ENCODE results near the gene OR5I1. TPM values are rescaled to one million over a fixed set of nuclear protein-coding genes. Genes with fewer than 3 reads are reported as not detected.

OR5I1 gene
- total and polyA plus RNA-seq, 3 donors (not counting 1 experiment from before 2014, with no cell fraction given): not detected

Other genes with a start within 250 kb of the OR5I1 start
- gene OR5D13, start 163.0 kb downstream of the OR5I1 start, total RNA-seq: not detected
- gene OR5D13, start 163.0 kb downstream of the OR5I1 start, polyA plus RNA-seq: not detected
- not detected for gene OR5D14, start 140.8 kb downstream of the OR5I1 start, total RNA-seq
- gene OR5D14, start 140.8 kb downstream of the OR5I1 start, polyA plus RNA-seq: not detected
- not detected for gene OR5L1, start 125.0 kb downstream of the OR5I1 start, total RNA-seq
- not detected for gene OR5L1, start 125.0 kb downstream of the OR5I1 start, polyA plus RNA-seq
- not detected for gene OR5D18, start 116.8 kb downstream of the OR5I1 start, total RNA-seq
- gene OR5D18, start 116.8 kb downstream of the OR5I1 start, polyA plus RNA-seq: not detected
- gene OR5L2, start 109.2 kb downstream of the OR5I1 start, total RNA-seq: not detected
- gene OR5L2, start 109.2 kb downstream of the OR5I1 start, polyA plus RNA-seq: not detected
- not detected for gene OR5D16, start 97.6 kb downstream of the OR5I1 start, total RNA-seq
- gene OR5D16, start 97.6 kb downstream of the OR5I1 start, polyA plus RNA-seq: not detected
- gene TRIM51, start 53.1 kb downstream of the OR5I1 start, total RNA-seq: not detected
- gene TRIM51, start 53.1 kb downstream of the OR5I1 start, polyA plus RNA-seq: not detected
- not detected for gene OR5W2, start 21.8 kb downstream of the OR5I1 start, total RNA-seq
- gene OR5W2, start 21.8 kb downstream of the OR5I1 start, polyA plus RNA-seq: not detected
- gene OR10AG1, start 33.5 kb upstream of the OR5I1 start, total RNA-seq: not detected
- not detected for gene OR10AG1, start 33.5 kb upstream of the OR5I1 start, polyA plus RNA-seq
- gene OR5F1, start 58.2 kb upstream of the OR5I1 start, total RNA-seq: not detected
- not detected for gene OR5F1, start 58.2 kb upstream of the OR5I1 start, polyA plus RNA-seq
- gene OR5AS1, start 91.3 kb upstream of the OR5I1 start, total RNA-seq: not detected
- not detected for gene OR5AS1, start 91.3 kb upstream of the OR5I1 start, polyA plus RNA-seq
- not detected for gene OR8I2, start 156.9 kb upstream of the OR5I1 start, total RNA-seq
- gene OR8I2, start 156.9 kb upstream of the OR5I1 start, polyA plus RNA-seq: not detected
- gene OR8H2, start 167.3 kb upstream of the OR5I1 start, total RNA-seq: not detected
- gene OR8H2, start 167.3 kb upstream of the OR5I1 start, polyA plus RNA-seq: not detected
- not detected for gene OR8H3, start 186.0 kb upstream of the OR5I1 start, total RNA-seq
- gene OR8H3, start 186.0 kb upstream of the OR5I1 start, polyA plus RNA-seq: not detected
- not detected for gene OR8J3, start 203.8 kb upstream of the OR5I1 start, total RNA-seq
- gene OR8J3, start 203.8 kb upstream of the OR5I1 start, polyA plus RNA-seq: not detected
- not detected for gene OR8K5, start 223.9 kb upstream of the OR5I1 start, total RNA-seq
- gene OR8K5, start 223.9 kb upstream of the OR5I1 start, polyA plus RNA-seq: not detected
- not detected for gene OR5J2, start 240.2 kb upstream of the OR5I1 start, total RNA-seq
- not detected for gene OR5J2, start 240.2 kb upstream of the OR5I1 start, polyA plus RNA-seq